Measurements from ENCODE around the gene DNAH5. TPM values are rescaled to one million over a fixed set of nuclear protein-coding genes. Genes with fewer than 3 reads are reported as not detected.

DNAH5 gene
- total RNA-seq, 1 experiment from 2014 or later = 0.14 TPM

GRCh38 chr5:13745508-13745907 lies 199.0 kb downstream of the DNAH5 start:
- TF ChIP-seq CTCF (IDR thresholded peaks at IDR 0.05; ENCODE audit: insufficient read depth in 1 of 2, low read depth in 1 of 2, low read length in 1 of 2, severe bottlenecking in 1 of 2, unreplicated experiment in 1 of 2) = no peak
- Histone ChIP-seq H3K36me3 (ENCODE audit: control insufficient read depth, insufficient read depth, low read length) (no peaks in the 10 kb centered on the region), H3K4me1 (no peaks in the 10 kb centered on the region), H3K27me3 (replicated peaks; ENCODE audit: control insufficient read depth, insufficient read depth, low read length) (no peaks in the 10 kb centered on the region), H3K9me3 (no peaks in the 10 kb centered on the region), H3K4me3 (ENCODE audit: low read depth, low read length) (no peak overlapping the region)
- H3K36me3 Mint-ChIP-seq (ENCODE audit: insufficient read depth, unreplicated experiment) = no peaks in the 10 kb centered on the region
- no peaks in the 10 kb centered on the region for H3K4me1 Mint-ChIP-seq (ENCODE audit: low read depth, unreplicated experiment)
- POLR2A ChIA-PET = no interaction called here
- H3K27ac Mint-ChIP-seq (ENCODE audit: unreplicated experiment) = no peak overlapping the region
- CTCF ChIA-PET = no interaction called here
- no peak overlapping the region for H3K4me3 Mint-ChIP-seq (ENCODE audit: unreplicated experiment)
- H3K27me3 Mint-ChIP-seq (ENCODE audit: insufficient read depth, unreplicated experiment) = peaks cover 9% of the 10 kb centered on the region
- no peak for DNase-seq
- BruUV-seq (replicated peaks) = no TSS peak
- intact Hi-C loops (cut with micrococcal nuclease; ENCODE audit: unreplicated experiment) = no loop called here
- no peaks in the 10 kb centered on the region for H3K9me3 Mint-ChIP-seq (ENCODE audit: unreplicated experiment)

GRCh38 chr5:13740471-13740870 lies 204.0 kb downstream of the DNAH5 start:
- H3K36me3 Mint-ChIP-seq (ENCODE audit: insufficient read depth, unreplicated experiment) = no peaks in the 10 kb centered on the region
- H3K27me3 Mint-ChIP-seq (ENCODE audit: insufficient read depth, unreplicated experiment) = peaks cover 14% of the 10 kb centered on the region
- intact Hi-C loops (cut with micrococcal nuclease; ENCODE audit: unreplicated experiment) = no loop called here
- ChIA-PET POLR2A (no interaction called here), CTCF (no interaction called here)
- no peaks in the 10 kb centered on the region for H3K4me1 Mint-ChIP-seq (ENCODE audit: low read depth, unreplicated experiment)
- no peaks in the 10 kb centered on the region for H3K9me3 Mint-ChIP-seq (ENCODE audit: unreplicated experiment)
- H3K9me3 ChIP-seq = no peaks in the 10 kb centered on the region
- no peak overlapping the region for H3K27ac Mint-ChIP-seq (ENCODE audit: unreplicated experiment)
- no TSS peak for BruUV-seq (replicated peaks)
- no peak overlapping the region for H3K4me3 ChIP-seq (ENCODE audit: low read depth, low read length)
- H3K27me3 ChIP-seq (replicated peaks; ENCODE audit: control insufficient read depth, insufficient read depth, low read length) = no peaks in the 10 kb centered on the region
- TF ChIP-seq CTCF (IDR thresholded peaks at IDR 0.05; ENCODE audit: insufficient read depth in 1 of 2, low read depth in 1 of 2, low read length in 1 of 2, severe bottlenecking in 1 of 2, unreplicated experiment in 1 of 2) = no peak
- DNase-seq = no peak
- H3K4me3 Mint-ChIP-seq (ENCODE audit: unreplicated experiment) = no peak overlapping the region
- no peaks in the 10 kb centered on the region for H3K36me3 ChIP-seq (ENCODE audit: control insufficient read depth, insufficient read depth, low read length)
- H3K4me1 ChIP-seq = no peaks in the 10 kb centered on the region

- Mint-ChIP-seq H3K27ac (ENCODE audit: unreplicated experiment) (no peak overlapping the region), H3K27me3 (ENCODE audit: insufficient read depth, unreplicated experiment) (peaks cover 18% of the 10 kb centered on the region), H3K9me3 (ENCODE audit: unreplicated experiment) (no peaks in the 10 kb centered on the region), H3K4me3 (ENCODE audit: unreplicated experiment) (no peak overlapping the region), H3K36me3 (ENCODE audit: insufficient read depth, unreplicated experiment) (no peaks in the 10 kb centered on the region), H3K4me1 (ENCODE audit: low read depth, unreplicated experiment) (no peaks in the 10 kb centered on the region)
- no peak for DNase-seq
- H3K4me3 ChIP-seq (ENCODE audit: low read depth, low read length) = no peak overlapping the region
- no peaks in the 10 kb centered on the region for H3K4me1 ChIP-seq
- TF ChIP-seq CTCF (IDR thresholded peaks at IDR 0.05; ENCODE audit: insufficient read depth in 1 of 2, low read depth in 1 of 2, low read length in 1 of 2, severe bottlenecking in 1 of 2, unreplicated experiment in 1 of 2) = no peak
- no peaks in the 10 kb centered on the region for H3K9me3 ChIP-seq
- H3K36me3 ChIP-seq (ENCODE audit: control insufficient read depth, insufficient read depth, low read length) = no peaks in the 10 kb centered on the region
- intact Hi-C loops (cut with micrococcal nuclease; ENCODE audit: unreplicated experiment) = no loop called here
- POLR2A ChIA-PET = no interaction called here
- no peaks in the 10 kb centered on the region for H3K27me3 ChIP-seq (replicated peaks; ENCODE audit: control insufficient read depth, insufficient read depth, low read length)
- BruUV-seq (replicated peaks) = no TSS peak
- CTCF ChIA-PET = no interaction called here
Observed at GRCh38 chr5:13739479-13739878, 205.0 kb downstream of the DNAH5 start.
